Ovary (tissue), 3 donors: Measurements from ENCODE around the gene UBLCP1.

Experiments
- EP300 ChIP-seq: sonication (generic); formaldehyde crosslinking; IDR thresholded peaks from one replicate; pipeline ENCODE4 v1.6.1; 2017; ENCODE audit warnings: antibody characterized with exemption
- POLR2A ChIP-seq: fragments of 450-650 bp; IDR thresholded peaks from one replicate; pipeline ENCODE4 v1.6.1; 2017; ENCODE audit warnings: antibody characterized with exemption, mild to moderate bottlenecking, moderate library complexity
- TF ChIP-seq, protein P1 (sequence below), 3 donors: fragments of 450-650 bp in 2 of 3; fragments of 200-600 bp in 1 of 3; IDR thresholded peaks; one replicate each; pipeline versions ENCODE4 v1.5.1 to v1.8.0; 2016 to 2022; ENCODE audit warnings: antibody characterized with exemption in 3 of 3, mild to moderate bottlenecking in 1 of 3
- donor health status: DM: no; HTN: no; CAD: no.

DNA sequence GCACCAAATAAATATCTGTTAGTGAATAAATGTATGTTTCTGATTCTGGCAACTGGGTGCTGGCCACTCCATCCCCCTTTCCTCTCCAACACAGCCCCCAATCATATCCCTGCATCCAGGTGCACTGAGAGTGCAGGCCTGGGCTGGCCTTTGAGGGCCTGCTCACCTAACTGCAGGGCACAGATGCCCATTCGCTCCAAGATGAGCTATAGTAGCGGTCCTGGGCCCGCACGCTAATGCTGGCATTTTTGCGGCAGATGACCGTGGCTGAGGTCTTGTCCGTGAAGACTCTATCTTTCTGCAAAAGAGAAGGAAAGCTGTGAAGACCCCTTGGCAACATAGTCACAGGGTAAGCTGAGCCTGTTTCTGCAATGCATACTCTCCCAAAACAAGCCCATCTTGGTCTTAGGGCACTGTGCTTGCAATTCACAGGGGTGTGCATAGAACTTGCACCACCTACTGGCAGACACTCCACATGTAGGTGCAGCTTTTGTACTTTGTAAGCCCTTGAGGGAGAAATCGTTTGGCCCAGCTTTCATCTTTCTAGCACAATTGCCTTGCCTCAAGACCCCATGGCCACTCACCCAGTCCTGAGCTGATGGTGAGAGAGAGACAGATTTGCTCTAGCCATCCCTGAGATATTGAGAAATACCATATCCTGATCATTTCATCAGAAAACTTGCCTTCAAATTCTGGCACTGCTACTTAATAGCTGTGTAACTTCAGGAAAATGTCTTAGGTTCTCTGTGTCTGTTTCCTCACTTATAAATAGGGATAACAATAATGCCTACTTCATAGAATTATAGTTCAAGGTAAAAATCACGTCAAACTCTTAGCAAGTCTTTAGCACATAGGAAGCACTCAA, 53.7 kb downstream of the UBLCP1 start:
- TF ChIP-seq, protein P1, sequence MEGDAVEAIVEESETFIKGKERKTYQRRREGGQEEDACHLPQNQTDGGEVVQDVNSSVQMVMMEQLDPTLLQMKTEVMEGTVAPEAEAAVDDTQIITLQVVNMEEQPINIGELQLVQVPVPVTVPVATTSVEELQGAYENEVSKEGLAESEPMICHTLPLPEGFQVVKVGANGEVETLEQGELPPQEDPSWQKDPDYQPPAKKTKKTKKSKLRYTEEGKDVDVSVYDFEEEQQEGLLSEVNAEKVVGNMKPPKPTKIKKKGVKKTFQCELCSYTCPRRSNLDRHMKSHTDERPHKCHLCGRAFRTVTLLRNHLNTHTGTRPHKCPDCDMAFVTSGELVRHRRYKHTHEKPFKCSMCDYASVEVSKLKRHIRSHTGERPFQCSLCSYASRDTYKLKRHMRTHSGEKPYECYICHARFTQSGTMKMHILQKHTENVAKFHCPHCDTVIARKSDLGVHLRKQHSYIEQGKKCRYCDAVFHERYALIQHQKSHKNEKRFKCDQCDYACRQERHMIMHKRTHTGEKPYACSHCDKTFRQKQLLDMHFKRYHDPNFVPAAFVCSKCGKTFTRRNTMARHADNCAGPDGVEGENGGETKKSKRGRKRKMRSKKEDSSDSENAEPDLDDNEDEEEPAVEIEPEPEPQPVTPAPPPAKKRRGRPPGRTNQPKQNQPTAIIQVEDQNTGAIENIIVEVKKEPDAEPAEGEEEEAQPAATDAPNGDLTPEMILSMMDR (IDR thresholded peaks at IDR 0.05) = peak in 1 of 3 donors; percentile 9
- TF ChIP-seq POLR2A (no peak), EP300 (no peak)
